IMR-90 (cell line): ENCODE results near the gene ADARB2. TPM values are rescaled to one million over a fixed set of nuclear protein-coding genes. Genes with fewer than 3 reads are reported as not detected.

Experiments
- ATAC-seq: fragments of 200-7000 bp; cut with Tn5 transposase; 2 replicates; pipeline ENCODE4 v1.9.1; 2020; ENCODE audit warnings: low read depth, mild to moderate bottlenecking, moderate library complexity
- BruUV-seq: library from RNA; stranded (reverse); fragments of 400-500 nt; replicated peaks from 2 replicates; lab custom pipeline; 2021; lab: Mats Ljungman, UMichigan
- CTCF ChIA-PET: fragments of 300-600 bp; formaldehyde crosslinking; extraction: SDS; loops from one replicate; lab custom pipeline; 2021; ENCODE audit warnings: antibody characterized with exemption; lab: Yijun Ruan, JAX
- POLR2A ChIA-PET: fragments of 300-600 bp; sonication (Branson Sonifier 250); formaldehyde crosslinking; loops from one replicate; lab custom pipeline; 2022; ENCODE audit warnings: antibody characterized with exemption; ENCODE audit not compliant: unreplicated experiment; lab: Charles Lee
- DNase-seq: peaks from one replicate; pipeline ENCODE4 v3.0.0; 2013
- H2AFZ ChIP-seq: replicated peaks from 2 replicates; pipeline ENCODE3; 2013; ENCODE audit warnings: low read length, mild to moderate bottlenecking; ENCODE audit not compliant: poor library complexity
- H2AK5ac ChIP-seq: 2 replicates; pipeline ENCODE4 v1.6.1; 2013; ENCODE audit warnings: low read depth, low read length, inconsistent platforms
- H2AK9ac ChIP-seq: replicated peaks from 2 replicates; pipeline ENCODE3; 2013; ENCODE audit warnings: mild to moderate bottlenecking, low read depth, low read length, moderate library complexity; ENCODE audit not compliant: poor library complexity
- H2BK120ac ChIP-seq: 2 replicates; pipeline ENCODE4 v1.6.1; 2013; ENCODE audit warnings: low read depth, low read length, inconsistent platforms
- H2BK15ac ChIP-seq: 3 replicates; pipeline ENCODE4 v1.6.1; 2013; ENCODE audit warnings: low read depth, low read length, inconsistent platforms
- H2BK20ac ChIP-seq: 2 replicates; pipeline ENCODE4 v1.6.1; 2013; ENCODE audit warnings: low read depth, mild to moderate bottlenecking, inconsistent platforms, low read length, moderate library complexity
- H2BK5ac ChIP-seq: 2 replicates; pipeline ENCODE4 v1.6.1; 2013; ENCODE audit warnings: mild to moderate bottlenecking, low read depth, low read length, inconsistent platforms; ENCODE audit not compliant: poor library complexity, severe bottlenecking
- H3K14ac ChIP-seq: replicated peaks from 2 replicates; pipeline ENCODE4 v1.6.1; 2013; ENCODE audit warnings: low read depth, low read length, inconsistent platforms
- H3K18ac ChIP-seq: 2 replicates; pipeline ENCODE4 v1.6.1; 2013; ENCODE audit warnings: low read depth, low read length, control low read depth
- H3K23ac ChIP-seq: 2 replicates; pipeline ENCODE4 v1.6.1; 2013; ENCODE audit warnings: low read depth, low read length, inconsistent platforms
- H3K27ac ChIP-seq: 2 replicates; pipeline ENCODE4 v1.5.1; 2013; ENCODE audit warnings: mild to moderate bottlenecking, control low read depth, low read length; ENCODE audit not compliant: insufficient read depth
- H3K27me3 ChIP-seq: 2 replicates; pipeline ENCODE4 v1.6.1; 2013; ENCODE audit warnings: low read length; ENCODE audit not compliant: control insufficient read depth, insufficient read depth
- H3K36me3 ChIP-seq: 2 replicates; pipeline ENCODE4 v1.6.1; 2013; ENCODE audit warnings: low read length, mixed read lengths; ENCODE audit not compliant: control insufficient read depth, insufficient read depth
- H3K4ac ChIP-seq: 2 replicates; pipeline ENCODE4 v1.6.1; 2013; ENCODE audit warnings: low read depth, low read length, inconsistent platforms
- H3K4me1 ChIP-seq: 2 replicates; pipeline ENCODE4 v1.6.1; 2013; ENCODE audit warnings: low read length, mixed read lengths; ENCODE audit not compliant: control insufficient read depth, insufficient read depth
- H3K4me2 ChIP-seq: 2 replicates; pipeline ENCODE4 v1.6.1; 2013; ENCODE audit warnings: low read depth, mild to moderate bottlenecking, control low read depth, low read length, moderate library complexity
- H3K4me3 ChIP-seq: 2 replicates; pipeline ENCODE4 v1.5.1; 2013; ENCODE audit warnings: low read depth, mild to moderate bottlenecking, control low read depth, low read length, moderate library complexity; ENCODE audit not compliant: insufficient read depth
- H3K56ac ChIP-seq: 2 replicates; pipeline ENCODE4 v1.6.1; 2013; ENCODE audit warnings: low read length, inconsistent platforms; ENCODE audit not compliant: insufficient read depth; ENCODE audit errors: extremely low read depth
- H3K79me1 ChIP-seq, 2 experiments: 2 replicates each; pipeline ENCODE4 v1.6.1; 2013; ENCODE audit warnings: low read length in 2 of 2, inconsistent platforms in 1 of 2, low read depth in 1 of 2
- H3K9ac ChIP-seq: 2 replicates; pipeline ENCODE4 v1.6.1; 2013; ENCODE audit warnings: low read depth, low read length, control low read depth
- H3K9me1 ChIP-seq: 2 replicates; pipeline ENCODE4 v1.6.1; 2013; ENCODE audit warnings: low read length, inconsistent platforms; ENCODE audit not compliant: insufficient read depth
- H3K9me3 ChIP-seq: 2 replicates; pipeline ENCODE4 v1.6.1; 2013; ENCODE audit warnings: low read length; ENCODE audit not compliant: control insufficient read depth, insufficient read depth
- H4K20me1 ChIP-seq: 2 replicates; pipeline ENCODE4 v1.6.1; 2013; ENCODE audit warnings: low read length, inconsistent platforms; ENCODE audit not compliant: insufficient read depth
- H4K5ac ChIP-seq: 2 replicates; pipeline ENCODE4 v1.6.1; 2013; ENCODE audit warnings: mild to moderate bottlenecking, low read depth, low read length, control low read depth
- H4K8ac ChIP-seq, 2 experiments: 2 replicates each; pipeline ENCODE4 v1.6.1; 2013; ENCODE audit warnings: low read depth in 2 of 2, low read length in 2 of 2, control low read depth in 1 of 2, inconsistent platforms in 1 of 2
- H4K91ac ChIP-seq: 2 replicates; pipeline ENCODE4 v1.6.1; 2013; ENCODE audit warnings: low read depth, low read length, inconsistent platforms; ENCODE audit not compliant: insufficient read depth
- BHLHE40 ChIP-seq: fragments of 150-350 bp; IDR thresholded peaks from 2 replicates; pipeline ENCODE4 v1.6.1; 2016; ENCODE audit warnings: mild to moderate bottlenecking, low read depth, low read length
- CHD1 ChIP-seq: IDR thresholded peaks from 2 replicates; pipeline ENCODE4 v1.6.1; 2012; ENCODE audit warnings: low read depth, low read length, improper control_type of control experiment
- FOS ChIP-seq: fragments of 150-350 bp; IDR thresholded peaks from 2 replicates; pipeline ENCODE4 v1.6.1; 2016; ENCODE audit warnings: low read depth, low read length
- MAFK ChIP-seq: IDR thresholded peaks from 2 replicates; pipeline ENCODE4 v1.6.1; 2012; ENCODE audit warnings: low read depth, low read length, improper control_type of control experiment
- NFE2L2 ChIP-seq: fragments of 150-350 bp; IDR thresholded peaks from 2 replicates; pipeline ENCODE4 v1.6.1; 2016; ENCODE audit warnings: low read depth, mild to moderate bottlenecking, low read length
- POLR2A ChIP-seq: IDR thresholded peaks from 2 replicates; pipeline ENCODE4 v1.6.1; 2012; ENCODE audit warnings: mild to moderate bottlenecking, low read depth, low read length
- RAD21 ChIP-seq: IDR thresholded peaks from 2 replicates; pipeline ENCODE4 v1.6.1; 2012; ENCODE audit warnings: low read length, improper control_type of control experiment
- RCOR1 ChIP-seq: IDR thresholded peaks from 2 replicates; pipeline ENCODE4 v1.6.1; 2012; ENCODE audit warnings: mild to moderate bottlenecking, low read length, improper control_type of control experiment; ENCODE audit not compliant: insufficient replicate concordance
- RFX5 ChIP-seq: IDR thresholded peaks from 2 replicates; pipeline ENCODE4 v1.8.0; 2012; ENCODE audit warnings: low read depth, mild to moderate bottlenecking, low read length, moderate library complexity
- WGBS, 2 experiments: methylation state at CpG; one replicate each; pipeline versions ENCODE4 v1.1.5 to v1.1.7; 2013; ENCODE audit warnings: missing lambda C conversion rate in 2 of 2; ENCODE audit not compliant: insufficient read length in 1 of 2; ENCODE audit errors: extremely low coverage in 2 of 2; 5-methylcytosine and 5-hydroxymethylcytosine counted together
- dilution Hi-C: fragments of 300-500 bp; cut with HindIII; formaldehyde crosslinking; loops from one replicate; pipeline ENCODE4 v1.14.3; 2018; ENCODE audit warnings: low sequenced_read_pairs; ENCODE audit not compliant: unreplicated experiment
- in situ Hi-C: fragments of 300-500 bp; cut with MboI; formaldehyde crosslinking; loops from 3 replicates; pipeline ENCODE4 v1.14.3; 2019; ENCODE audit warnings: low sequenced_read_pairs, inconsistent platforms, mixed read lengths
- intact Hi-C: fragments of 100-400 bp; cut with micrococcal nuclease; formaldehyde crosslinking; loops from 2 replicates; pipeline ENCODE4 v1.10.0; 2022
- polyA plus RNA-seq, 3 experiments: library from polyadenylated mRNA; depleted of rRNA; stranded (reverse); fragments of >200 nt; gene quantifications; 2 replicates each; pipeline ENCODE4 v1.2.3, GENCODE V29; 2012; ENCODE audit warnings: low replicate concordance in 1 of 3
- total RNA-seq: library from RNA; depleted of rRNA; stranded (reverse); fragments of >200 nt; gene quantifications from 2 replicates; pipeline ENCODE4 v1.2.3, GENCODE V29; 2012
- TF ChIP-seq, protein P1 (sequence below): fragments of 150-350 bp; IDR thresholded peaks from 2 replicates; pipeline ENCODE4 v1.6.1; 2016; ENCODE audit warnings: low read depth, mild to moderate bottlenecking, low read length, moderate library complexity, borderline replicate concordance

The ADARB2 gene
- total and polyA plus RNA-seq, 2 of the 4 experiments (the other 2 are of a cell fraction): not detected

DNA sequence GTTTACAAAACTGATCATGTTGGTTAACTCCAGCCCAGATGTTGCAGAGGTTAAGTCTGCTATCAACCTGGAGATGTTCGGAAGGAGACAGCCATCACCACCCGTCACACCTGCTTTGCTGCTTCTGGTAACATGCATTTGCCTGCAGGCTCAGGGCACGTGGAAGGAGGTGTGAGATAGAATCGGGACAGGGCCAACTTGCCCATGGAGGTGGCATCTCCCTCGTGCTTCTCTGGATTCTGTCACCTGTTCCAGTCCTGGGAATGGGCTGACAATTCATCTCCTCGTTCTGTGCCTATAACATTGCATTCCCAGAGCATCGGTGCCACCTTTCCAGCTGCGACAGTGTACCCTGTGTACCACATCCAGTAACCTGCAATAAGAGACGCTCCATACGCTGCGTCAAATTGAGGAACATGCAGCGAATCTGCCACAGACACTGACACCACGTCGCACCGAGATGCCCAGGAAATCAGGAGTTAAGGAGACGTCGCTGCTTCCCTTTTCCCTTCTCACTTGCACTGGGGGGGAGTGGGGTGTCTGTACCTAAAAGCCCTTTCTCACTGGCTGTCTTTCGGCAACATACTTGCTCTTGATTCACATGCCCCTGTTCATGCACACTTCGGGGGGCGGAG lies 65.8 kb downstream of the ADARB2 start:
- POLR2A ChIA-PET: no interaction called here
- Histone ChIP-seq H2BK5ac (no peak overlapping the region), H3K9me3 (peaks cover 33% of the 10 kb centered on the region), H3K23ac (no peak overlapping the region), H3K27ac (no peak overlapping the region), H3K27me3 (no peaks in the 10 kb centered on the region), H3K36me3 (no peaks in the 10 kb centered on the region), H3K4me3 (no peak overlapping the region), H3K9me1 (no peaks in the 10 kb centered on the region), H2AFZ (no peak overlapping the region), H2BK15ac (no peak overlapping the region), H3K56ac (no peak overlapping the region), H4K8ac (no peak overlapping the region), H4K91ac (no peak overlapping the region), H3K79me1 (no peaks in the 10 kb centered on the region), H2AK9ac (no peak overlapping the region), H3K18ac (no peak overlapping the region), H4K20me1 (no peaks in the 10 kb centered on the region), H3K14ac (no peak overlapping the region), H3K9ac (no peak overlapping the region), H3K4me1 (no peaks in the 10 kb centered on the region), H2BK120ac (no peak overlapping the region), H2AK5ac (no peak overlapping the region), H3K4ac (no peak overlapping the region), H4K5ac (no peak overlapping the region), H2BK20ac (no peak overlapping the region), H3K4me2 (no peak overlapping the region)
- intact Hi-C loops: no loop called here
- TF ChIP-seq NFE2L2 (no peak), FOS (no peak), CHD1 (no peak), RFX5 (no peak), RAD21 (no peak), RCOR1 (no peak), POLR2A (no peak), BHLHE40 (no peak), MAFK (no peak)
- TF ChIP-seq, protein P1, sequence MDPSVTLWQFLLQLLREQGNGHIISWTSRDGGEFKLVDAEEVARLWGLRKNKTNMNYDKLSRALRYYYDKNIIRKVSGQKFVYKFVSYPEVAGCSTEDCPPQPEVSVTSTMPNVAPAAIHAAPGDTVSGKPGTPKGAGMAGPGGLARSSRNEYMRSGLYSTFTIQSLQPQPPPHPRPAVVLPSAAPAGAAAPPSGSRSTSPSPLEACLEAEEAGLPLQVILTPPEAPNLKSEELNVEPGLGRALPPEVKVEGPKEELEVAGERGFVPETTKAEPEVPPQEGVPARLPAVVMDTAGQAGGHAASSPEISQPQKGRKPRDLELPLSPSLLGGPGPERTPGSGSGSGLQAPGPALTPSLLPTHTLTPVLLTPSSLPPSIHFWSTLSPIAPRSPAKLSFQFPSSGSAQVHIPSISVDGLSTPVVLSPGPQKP: no peak
- CTCF ChIA-PET: no interaction called here
- no peak for DNase-seq
- in situ Hi-C loops: no loop called here
- 60% methylated on average over 2 of the region's 20 CpGs; no CpG with 5 or more reads in 1 of the 2 experiments for WGBS, 2 experiments
- no peak for ATAC-seq
- no TSS peak for BruUV-seq
- dilution Hi-C loops: no loop called here
